ENCODE measurements around the gene CCDC85C. TPM values are rescaled to one million over a fixed set of nuclear protein-coding genes. Genes with fewer than 3 reads are reported as not detected.

Gene CCDC85C
- total and polyA plus RNA-seq, 2 of the 8 experiments (the other 6 are each of a cell fraction or from before 2014, with no cell fraction given) = 16.8 to 35.8 TPM

DNA sequence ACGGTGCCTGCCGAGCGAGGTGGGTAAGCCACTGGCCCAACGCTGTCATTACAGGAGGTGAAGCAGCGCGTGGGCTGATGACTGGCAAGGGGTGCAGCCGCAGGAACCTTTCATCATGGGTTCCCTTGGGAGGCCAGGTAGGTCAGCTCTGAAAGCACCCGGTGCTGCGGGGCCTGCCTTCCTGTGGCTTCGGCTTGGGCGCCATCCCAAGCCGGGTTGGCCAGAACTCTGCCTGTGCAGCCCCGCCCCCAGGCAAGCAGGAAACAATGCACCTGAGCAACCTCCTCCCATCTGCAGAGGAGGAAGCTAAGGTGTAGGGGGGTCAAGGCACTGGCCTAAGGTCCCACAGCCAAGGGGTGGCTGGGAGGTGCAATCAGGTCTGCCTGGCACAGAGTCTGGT, 21.0 kb upstream of the CCDC85C start (continued):
- TF ChIP-seq HDAC2 (IDR thresholded peaks at IDR 0.05; ENCODE audit: borderline replicate concordance in 1 of 2, low read depth in 2 of 2, low read length in 2 of 2) (no peak), GABPA (IDR thresholded peaks at IDR 0.05; ENCODE audit: borderline replicate concordance, insufficient read depth, low read length) (no peak), SIN3A (conservative IDR thresholded peaks at IDR 0.05 in 1 of 2, IDR thresholded peaks at IDR 0.05 in 1 of 2; ENCODE audit: low read depth in 1 of 2, low read length in 2 of 2) (no peak)

Data from H1 (cell line).